ENCODE measurements around the gene MOB3C.

Gene MOB3C

DNA sequence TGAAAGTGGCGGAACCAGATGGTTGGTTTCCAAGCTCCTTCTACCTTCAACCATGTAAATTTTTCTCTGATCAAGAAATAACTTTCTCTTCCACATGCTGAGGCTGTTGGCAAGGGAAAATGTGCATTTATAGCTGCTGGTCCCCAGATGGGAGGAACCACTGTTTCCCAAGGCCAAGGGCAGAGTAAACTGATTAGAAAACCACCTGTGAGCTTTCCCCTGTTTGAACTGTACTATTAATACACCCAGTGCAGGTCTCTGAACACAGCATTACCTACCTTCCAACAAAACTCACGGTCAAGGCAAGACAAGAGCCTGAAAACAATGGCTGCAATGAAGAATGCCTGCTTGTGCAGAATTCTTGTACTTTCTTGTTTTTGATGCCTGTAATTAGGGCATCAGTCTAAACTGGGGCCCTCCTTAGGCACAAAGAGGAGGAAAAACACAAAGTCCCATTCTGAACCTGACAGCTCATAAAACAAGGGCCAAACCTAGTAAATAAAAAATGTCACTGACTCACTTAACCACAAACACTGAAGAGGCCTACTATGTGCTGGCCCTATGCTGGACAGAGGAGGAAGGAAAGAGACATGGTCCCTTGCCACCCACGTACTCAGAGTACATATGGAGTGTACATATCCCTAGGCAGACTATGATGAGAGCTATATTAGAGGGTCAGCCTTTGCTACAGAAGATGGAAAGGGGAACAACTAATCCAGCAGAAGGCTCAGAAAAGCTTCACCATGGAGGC is 15.2 kb downstream of the MOB3C start:
- no peak for DNase-seq (ENCODE audit: low read depth)
- H3K4me3 ChIP-seq (ENCODE audit: low read depth, low read length): no peak overlapping the region
- in situ Hi-C loops (cut with HindIII; ENCODE audit: low sequenced_read_pairs): no loop called here
- TF ChIP-seq, protein P1, sequence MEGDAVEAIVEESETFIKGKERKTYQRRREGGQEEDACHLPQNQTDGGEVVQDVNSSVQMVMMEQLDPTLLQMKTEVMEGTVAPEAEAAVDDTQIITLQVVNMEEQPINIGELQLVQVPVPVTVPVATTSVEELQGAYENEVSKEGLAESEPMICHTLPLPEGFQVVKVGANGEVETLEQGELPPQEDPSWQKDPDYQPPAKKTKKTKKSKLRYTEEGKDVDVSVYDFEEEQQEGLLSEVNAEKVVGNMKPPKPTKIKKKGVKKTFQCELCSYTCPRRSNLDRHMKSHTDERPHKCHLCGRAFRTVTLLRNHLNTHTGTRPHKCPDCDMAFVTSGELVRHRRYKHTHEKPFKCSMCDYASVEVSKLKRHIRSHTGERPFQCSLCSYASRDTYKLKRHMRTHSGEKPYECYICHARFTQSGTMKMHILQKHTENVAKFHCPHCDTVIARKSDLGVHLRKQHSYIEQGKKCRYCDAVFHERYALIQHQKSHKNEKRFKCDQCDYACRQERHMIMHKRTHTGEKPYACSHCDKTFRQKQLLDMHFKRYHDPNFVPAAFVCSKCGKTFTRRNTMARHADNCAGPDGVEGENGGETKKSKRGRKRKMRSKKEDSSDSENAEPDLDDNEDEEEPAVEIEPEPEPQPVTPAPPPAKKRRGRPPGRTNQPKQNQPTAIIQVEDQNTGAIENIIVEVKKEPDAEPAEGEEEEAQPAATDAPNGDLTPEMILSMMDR (IDR thresholded peaks at IDR 0.05; ENCODE audit: low read depth, low read length, missing control alignments): no peak

DNA sequence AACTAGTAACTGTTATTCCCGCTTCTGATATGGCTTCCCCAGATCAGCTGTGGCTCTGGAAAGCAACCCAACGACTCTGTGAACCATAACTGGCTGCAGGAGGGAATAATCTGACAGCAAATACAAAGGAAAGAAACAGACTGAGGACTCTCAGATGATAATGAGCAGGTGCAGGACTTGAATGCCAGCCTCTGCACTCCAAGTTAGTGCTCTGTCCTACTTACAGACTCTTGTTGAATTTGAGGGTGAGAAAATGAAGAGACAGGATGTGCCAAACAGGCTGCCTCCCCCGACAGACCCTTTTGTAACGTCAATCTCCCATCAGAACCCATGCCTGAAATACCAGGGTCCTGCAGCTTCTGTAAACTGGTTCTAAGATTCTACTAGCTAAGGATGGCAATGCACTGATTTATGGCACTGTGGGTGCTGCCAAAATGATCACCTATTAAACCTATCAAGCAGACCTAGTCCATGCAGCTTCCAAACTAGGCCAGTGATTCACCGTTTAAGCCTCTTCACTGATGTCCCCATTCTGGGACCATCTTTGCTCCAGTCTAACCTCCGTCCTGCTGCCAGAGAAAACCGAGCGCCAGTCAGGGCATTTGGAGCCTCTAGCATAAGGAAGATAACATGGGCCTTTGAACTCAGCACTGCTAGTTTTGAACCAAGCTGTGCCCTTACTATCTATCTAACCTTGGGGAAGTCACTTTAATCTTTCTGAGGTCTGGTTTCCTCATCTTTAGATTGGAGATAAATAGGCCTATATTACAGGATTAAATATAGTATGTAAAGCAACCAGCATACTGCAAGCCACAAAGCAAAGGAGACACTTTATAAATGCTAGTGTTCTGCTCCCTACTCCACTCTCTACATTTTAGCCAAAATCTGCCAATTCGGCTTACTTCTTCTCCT is 17.3 kb downstream of the MOB3C start:
- no peak for DNase-seq (ENCODE audit: low read depth)
- no peak overlapping the region for H3K4me3 ChIP-seq (ENCODE audit: low read depth, low read length)
- TF ChIP-seq, protein P1 (IDR thresholded peaks at IDR 0.05; ENCODE audit: low read depth, low read length, missing control alignments): no peak
- in situ Hi-C loops (cut with HindIII; ENCODE audit: low sequenced_read_pairs): no loop called here

DNA sequence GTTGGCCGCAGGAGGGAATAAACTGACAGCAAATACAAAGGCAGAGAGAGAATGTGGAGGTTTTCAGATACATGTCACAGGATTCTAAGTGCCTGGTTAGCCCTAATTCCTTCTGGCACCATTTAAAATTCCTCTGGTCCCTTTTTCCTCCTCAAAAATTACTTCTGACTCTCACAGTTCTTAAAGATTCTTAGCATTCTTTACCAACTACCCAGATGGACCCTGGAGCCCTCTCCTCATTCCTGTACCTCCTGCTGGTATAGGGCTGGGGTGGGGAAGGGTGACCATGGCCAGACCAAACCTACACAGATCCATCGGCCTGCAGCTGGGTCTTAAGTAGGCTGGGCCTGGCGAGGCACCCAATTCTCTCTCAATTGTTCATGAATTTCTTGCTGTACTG is 19.8 kb downstream of the MOB3C start:
- no peak for DNase-seq (ENCODE audit: low read depth)
- in situ Hi-C loops (cut with HindIII; ENCODE audit: low sequenced_read_pairs): no loop called here

DNA sequence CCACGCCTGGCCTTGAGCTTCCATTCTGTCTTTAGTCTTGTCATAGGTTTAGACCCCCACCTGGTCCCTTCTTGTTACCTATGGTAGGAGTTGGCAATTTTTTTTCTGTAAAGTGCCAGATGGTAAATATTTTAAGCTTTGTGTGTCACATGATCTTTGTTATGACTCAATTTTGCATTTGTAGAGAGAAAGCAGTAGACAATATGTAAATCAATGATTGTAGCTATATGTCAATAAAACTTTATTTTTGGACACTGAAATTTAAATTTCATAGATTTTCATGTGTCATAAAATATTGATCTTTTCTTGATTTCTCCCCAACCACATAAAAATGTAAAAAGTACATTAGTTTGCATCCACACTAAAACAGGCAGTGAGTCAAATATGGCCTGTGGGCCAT is 20.6 kb downstream of the MOB3C start:
- TF ChIP-seq, protein P1 (IDR thresholded peaks at IDR 0.05; ENCODE audit: low read depth, low read length, missing control alignments): no peak
- no peak overlapping the region for H3K4me3 ChIP-seq (ENCODE audit: low read depth, low read length)
- DNase-seq (ENCODE audit: low read depth): no peak
- in situ Hi-C loops (cut with HindIII; ENCODE audit: low sequenced_read_pairs): no loop called here

More for the DNA sequence above, 19.8 kb downstream of the MOB3C start:
- TF ChIP-seq, protein P1 (IDR thresholded peaks at IDR 0.05; ENCODE audit: low read depth, low read length, missing control alignments): no peak
- no peak overlapping the region for H3K4me3 ChIP-seq (ENCODE audit: low read depth, low read length)

DNA sequence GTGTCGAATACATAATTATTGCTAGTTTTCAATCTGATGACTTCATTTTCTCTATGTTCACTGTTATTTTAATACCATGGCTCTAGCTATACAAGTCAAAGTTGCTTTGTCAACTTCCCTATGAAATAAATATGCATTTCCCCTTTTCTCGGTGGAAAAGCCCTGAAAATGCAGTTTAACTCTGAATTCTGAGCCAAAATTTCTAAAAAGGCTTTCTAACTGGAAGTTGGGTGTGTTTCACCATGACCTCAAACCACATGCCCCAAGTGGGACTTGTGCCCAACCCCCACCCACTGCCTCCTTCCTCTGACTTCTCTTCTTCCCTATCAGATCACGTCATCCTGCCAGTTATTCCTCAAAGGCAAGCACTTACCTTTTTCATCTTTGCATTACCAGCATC is 21.5 kb downstream of the MOB3C start:
- TF ChIP-seq, protein P1 (IDR thresholded peaks at IDR 0.05; ENCODE audit: low read depth, low read length, missing control alignments): no peak
- DNase-seq (ENCODE audit: low read depth): no peak
- H3K4me3 ChIP-seq (ENCODE audit: low read depth, low read length): no peak overlapping the region
- in situ Hi-C loops (cut with HindIII; ENCODE audit: low sequenced_read_pairs): no loop called here

DNA sequence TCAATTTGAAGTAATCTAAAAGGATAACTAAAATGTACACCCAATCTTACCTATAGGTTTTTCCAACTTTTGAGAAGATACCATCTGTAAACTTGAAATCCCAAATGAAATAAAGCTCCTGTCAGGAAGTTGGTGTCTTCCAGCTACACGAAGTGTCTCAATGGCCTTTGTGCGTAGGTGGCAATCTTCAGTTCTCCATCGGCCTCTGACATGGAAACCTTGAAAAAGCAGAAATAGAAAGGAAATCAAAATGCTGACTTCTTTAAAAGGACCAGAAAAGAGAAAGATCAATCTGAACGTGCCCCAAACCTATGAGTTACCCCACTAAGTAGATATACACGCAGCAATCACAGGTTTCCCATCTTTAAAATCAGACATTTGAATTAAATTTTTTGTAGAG is 22.5 kb downstream of the MOB3C start:
- in situ Hi-C loops (cut with HindIII; ENCODE audit: low sequenced_read_pairs): no loop called here
- no peak overlapping the region for H3K4me3 ChIP-seq (ENCODE audit: low read depth, low read length)
- DNase-seq (ENCODE audit: low read depth): no peak
- TF ChIP-seq, protein P1 (IDR thresholded peaks at IDR 0.05; ENCODE audit: low read depth, low read length, missing control alignments): no peak
